HL-60 (cell line): ENCODE measurements around the gene PCDHGA3.
"Not testable (repeated sequence)": the region's sequence is repeated elsewhere in the genome, so short reads cannot be mapped to it uniquely, and the experiment has no call there.

Experiments
- DNase-seq, 2 experiments: peaks; one replicate each; pipeline ENCODE4 v3.0.0-alpha.2; 2010 to 2020; ENCODE audit warnings: low read depth in 1 of 2, low spot score in 1 of 2
- H3K27ac ChIP-seq: fragments of 250-450 bp; sonication (Bioruptor Pico); replicated peaks from 2 replicates; pipeline ENCODE4 v1.5.1; 2020; ENCODE audit warnings: mild to moderate bottlenecking, moderate library complexity
- H3K27me3 ChIP-seq: fragments of 250-450 bp; sonication (Bioruptor Pico); 2 replicates; pipeline ENCODE4 v1.5.1; 2021; ENCODE audit warnings: mild to moderate bottlenecking, moderate library complexity; ENCODE audit not compliant: insufficient read depth, poor library complexity, severe bottlenecking
- H3K4me3 ChIP-seq: replicated peaks from 2 replicates; pipeline ENCODE4 v1.5.1; 2011; ENCODE audit warnings: mild to moderate bottlenecking, control low read depth, low read length; ENCODE audit not compliant: insufficient read depth
- GABPA ChIP-seq: IDR thresholded peaks from 2 replicates; pipeline ENCODE4 v1.6.1; 2012; ENCODE audit warnings: low read depth
- POLR2AphosphoS5 ChIP-seq: IDR thresholded peaks from 2 replicates; pipeline ENCODE4 v1.6.1; 2012; ENCODE audit warnings: low read depth
- SPI1 ChIP-seq: IDR thresholded peaks from 2 replicates; pipeline ENCODE4 v1.6.1; 2012; ENCODE audit warnings: low read depth, mild to moderate bottlenecking, borderline replicate concordance
- TF ChIP-seq, protein P1 (sequence below): IDR thresholded peaks from one replicate; pipeline ENCODE4 v1.5.1; 2011; ENCODE audit warnings: low read length, control low read depth, inconsistent platforms; ENCODE audit not compliant: insufficient read depth
- TF ChIP-seq, protein P2 (sequence below): IDR thresholded peaks from 2 replicates; pipeline ENCODE4 v1.6.1; 2012; ENCODE audit warnings: low read depth; ENCODE audit not compliant: insufficient replicate concordance

PCDHGA3 gene

DNA sequence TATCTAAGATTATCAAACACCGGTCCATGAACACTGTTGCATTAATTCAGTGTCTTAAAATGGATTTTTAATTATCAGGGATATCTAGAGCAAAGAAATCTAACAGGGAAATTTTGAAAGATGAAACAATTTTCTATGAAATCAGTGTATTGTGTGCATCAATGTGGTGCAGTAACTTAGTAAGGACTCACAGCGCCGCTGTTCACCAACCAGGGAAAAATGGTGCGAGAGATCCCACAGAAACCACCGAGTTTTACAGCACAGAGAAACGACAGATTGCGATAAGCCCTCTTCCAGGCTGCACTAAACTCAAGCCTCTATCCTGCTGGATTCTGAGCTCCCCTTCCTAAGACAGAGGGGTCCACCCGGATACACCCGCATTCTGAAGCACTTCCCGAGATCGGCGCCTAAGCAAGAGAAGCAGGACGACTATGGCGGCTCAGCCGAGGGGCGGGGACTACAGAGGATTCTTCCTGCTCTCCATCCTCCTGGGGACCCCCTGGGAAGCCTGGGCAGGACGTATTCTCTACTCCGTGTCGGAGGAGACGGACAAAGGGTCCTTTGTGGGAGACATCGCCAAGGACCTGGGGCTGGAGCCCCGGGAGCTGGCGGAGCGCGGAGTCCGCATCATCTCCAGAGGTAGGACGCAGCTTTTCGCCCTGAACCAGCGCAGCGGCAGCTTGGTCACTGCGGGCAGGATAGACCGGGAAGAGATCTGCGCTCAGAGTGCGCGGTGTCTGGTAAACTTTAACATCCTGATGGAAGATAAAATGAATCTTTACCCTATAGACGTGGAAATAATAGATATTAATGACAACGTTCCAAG is 39.1 kb downstream of the PCDHGA3 start, which contains the start of gene PCDHGA7:
Gene PCDHGA7 (plus strand): TSS at position 274 of the 826 bp plus-strand sequence. CDS start 158 bp downstream, at position 432.
- TF ChIP-seq GABPA = no peak
- TF ChIP-seq, protein P1, sequence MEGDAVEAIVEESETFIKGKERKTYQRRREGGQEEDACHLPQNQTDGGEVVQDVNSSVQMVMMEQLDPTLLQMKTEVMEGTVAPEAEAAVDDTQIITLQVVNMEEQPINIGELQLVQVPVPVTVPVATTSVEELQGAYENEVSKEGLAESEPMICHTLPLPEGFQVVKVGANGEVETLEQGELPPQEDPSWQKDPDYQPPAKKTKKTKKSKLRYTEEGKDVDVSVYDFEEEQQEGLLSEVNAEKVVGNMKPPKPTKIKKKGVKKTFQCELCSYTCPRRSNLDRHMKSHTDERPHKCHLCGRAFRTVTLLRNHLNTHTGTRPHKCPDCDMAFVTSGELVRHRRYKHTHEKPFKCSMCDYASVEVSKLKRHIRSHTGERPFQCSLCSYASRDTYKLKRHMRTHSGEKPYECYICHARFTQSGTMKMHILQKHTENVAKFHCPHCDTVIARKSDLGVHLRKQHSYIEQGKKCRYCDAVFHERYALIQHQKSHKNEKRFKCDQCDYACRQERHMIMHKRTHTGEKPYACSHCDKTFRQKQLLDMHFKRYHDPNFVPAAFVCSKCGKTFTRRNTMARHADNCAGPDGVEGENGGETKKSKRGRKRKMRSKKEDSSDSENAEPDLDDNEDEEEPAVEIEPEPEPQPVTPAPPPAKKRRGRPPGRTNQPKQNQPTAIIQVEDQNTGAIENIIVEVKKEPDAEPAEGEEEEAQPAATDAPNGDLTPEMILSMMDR = peak; percentile 33
- peak in 1 of 2 experiments; percentile 32 for DNase-seq
- Histone ChIP-seq H3K27ac (no peak within 1 kb of the TSS; the same call in 1 of the 2 replicates), H3K4me3 (peak within 1 kb of the TSS; percentile 47), H3K27me3 (no peaks in the 10 kb centered on the region)

DNA sequence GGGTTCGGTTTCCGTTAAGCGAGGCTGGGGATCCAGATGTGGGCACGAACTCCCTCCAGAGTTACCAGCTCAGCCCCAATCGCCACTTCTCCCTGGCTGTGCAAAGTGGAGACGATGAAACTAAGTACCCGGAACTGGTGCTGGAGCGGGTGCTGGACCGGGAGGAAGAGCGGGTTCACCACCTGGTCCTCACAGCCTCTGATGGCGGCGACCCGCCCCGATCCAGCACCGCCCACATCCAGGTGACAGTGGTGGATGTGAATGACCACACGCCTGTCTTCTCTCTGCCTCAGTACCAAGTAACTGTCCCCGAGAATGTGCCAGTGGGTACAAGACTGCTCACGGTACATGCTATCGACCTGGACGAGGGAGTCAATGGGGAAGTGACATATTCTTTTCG is 39.7 kb downstream of the PCDHGA3 start:
- TF ChIP-seq SPI1 (no peak), GABPA (no peak)
- Histone ChIP-seq H3K27ac (no peak overlapping the region), H3K27me3 (no peaks in the 10 kb centered on the region), H3K4me3 (no peak overlapping the region)
- DNase-seq = no peak

DNA sequence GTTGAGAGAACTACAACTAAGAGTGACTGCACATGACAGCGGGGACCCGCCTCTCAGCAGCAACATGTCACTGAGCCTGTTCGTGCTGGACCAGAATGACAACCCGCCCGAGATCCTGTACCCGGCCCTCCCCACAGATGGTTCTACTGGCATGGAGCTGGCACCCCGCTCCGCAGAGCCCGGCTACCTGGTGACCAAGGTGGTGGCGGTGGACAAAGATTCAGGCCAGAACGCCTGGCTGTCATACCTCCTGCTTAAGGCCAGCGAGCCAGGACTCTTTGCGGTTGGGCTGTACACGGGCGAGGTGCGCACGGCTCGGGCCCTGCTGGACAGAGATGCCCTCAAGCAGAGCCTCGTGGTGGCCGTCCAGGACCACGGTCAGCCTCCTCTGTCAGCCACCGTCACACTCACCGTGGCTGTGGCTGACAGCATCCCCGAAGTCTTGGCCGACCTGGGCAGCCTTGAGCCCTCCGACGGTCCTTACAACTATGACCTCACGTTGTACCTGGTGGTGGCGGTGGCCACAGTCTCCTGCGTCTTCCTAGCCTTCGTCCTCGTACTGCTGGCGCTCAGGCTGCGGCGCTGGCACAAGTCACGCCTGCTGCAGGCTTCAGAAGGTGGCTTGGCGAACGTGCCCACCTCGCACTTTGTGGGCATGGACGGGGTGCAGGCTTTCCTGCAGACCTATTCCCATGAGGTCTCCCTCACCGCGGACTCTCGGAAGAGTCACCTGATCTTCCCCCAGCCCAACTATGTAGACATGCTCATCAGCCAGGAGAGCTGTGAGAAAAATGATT is 41.0 kb downstream of the PCDHGA3 start:
- Histone ChIP-seq H3K4me3 (no peak overlapping the region), H3K27me3 (no peaks in the 10 kb centered on the region), H3K27ac (no peak overlapping the region)
- TF ChIP-seq POLR2AphosphoS5 (no peak), SPI1 (no peak), GABPA (no peak)
- TF ChIP-seq, protein P2, sequence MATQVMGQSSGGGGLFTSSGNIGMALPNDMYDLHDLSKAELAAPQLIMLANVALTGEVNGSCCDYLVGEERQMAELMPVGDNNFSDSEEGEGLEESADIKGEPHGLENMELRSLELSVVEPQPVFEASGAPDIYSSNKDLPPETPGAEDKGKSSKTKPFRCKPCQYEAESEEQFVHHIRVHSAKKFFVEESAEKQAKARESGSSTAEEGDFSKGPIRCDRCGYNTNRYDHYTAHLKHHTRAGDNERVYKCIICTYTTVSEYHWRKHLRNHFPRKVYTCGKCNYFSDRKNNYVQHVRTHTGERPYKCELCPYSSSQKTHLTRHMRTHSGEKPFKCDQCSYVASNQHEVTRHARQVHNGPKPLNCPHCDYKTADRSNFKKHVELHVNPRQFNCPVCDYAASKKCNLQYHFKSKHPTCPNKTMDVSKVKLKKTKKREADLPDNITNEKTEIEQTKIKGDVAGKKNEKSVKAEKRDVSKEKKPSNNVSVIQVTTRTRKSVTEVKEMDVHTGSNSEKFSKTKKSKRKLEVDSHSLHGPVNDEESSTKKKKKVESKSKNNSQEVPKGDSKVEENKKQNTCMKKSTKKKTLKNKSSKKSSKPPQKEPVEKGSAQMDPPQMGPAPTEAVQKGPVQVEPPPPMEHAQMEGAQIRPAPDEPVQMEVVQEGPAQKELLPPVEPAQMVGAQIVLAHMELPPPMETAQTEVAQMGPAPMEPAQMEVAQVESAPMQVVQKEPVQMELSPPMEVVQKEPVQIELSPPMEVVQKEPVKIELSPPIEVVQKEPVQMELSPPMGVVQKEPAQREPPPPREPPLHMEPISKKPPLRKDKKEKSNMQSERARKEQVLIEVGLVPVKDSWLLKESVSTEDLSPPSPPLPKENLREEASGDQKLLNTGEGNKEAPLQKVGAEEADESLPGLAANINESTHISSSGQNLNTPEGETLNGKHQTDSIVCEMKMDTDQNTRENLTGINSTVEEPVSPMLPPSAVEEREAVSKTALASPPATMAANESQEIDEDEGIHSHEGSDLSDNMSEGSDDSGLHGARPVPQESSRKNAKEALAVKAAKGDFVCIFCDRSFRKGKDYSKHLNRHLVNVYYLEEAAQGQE = no peak
- TF ChIP-seq, protein P1 = no peak
- no peak for DNase-seq

DNA sequence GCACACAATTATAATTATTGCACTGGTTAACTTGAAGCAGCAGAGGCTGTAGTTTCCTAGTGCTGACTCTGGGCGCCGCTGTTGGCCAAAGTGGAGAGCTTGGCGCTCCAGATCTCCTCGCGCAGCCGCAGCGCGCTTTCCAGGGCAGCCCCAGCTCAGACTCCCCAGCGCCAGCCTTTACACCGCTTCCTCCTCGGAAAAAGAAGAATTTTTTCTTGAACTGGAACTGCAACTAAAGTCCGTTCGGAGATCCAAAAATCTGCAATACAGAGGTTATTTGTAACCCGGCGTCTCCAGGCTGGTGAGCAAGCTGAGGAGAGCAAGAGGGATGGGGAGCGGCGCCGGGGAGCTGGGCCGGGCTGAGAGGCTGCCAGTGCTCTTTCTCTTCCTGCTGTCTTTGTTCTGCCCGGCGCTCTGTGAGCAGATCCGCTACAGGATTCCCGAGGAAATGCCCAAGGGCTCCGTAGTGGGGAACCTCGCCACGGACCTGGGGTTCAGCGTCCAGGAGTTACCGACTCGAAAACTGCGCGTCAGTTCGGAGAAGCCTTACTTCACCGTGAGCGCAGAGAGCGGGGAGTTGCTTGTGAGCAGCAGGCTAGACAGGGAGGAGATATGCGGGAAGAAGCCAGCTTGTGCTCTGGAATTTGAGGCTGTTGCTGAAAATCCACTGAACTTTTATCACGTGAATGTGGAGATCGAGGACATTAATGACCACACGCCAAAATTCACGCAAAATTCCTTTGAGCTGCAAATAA is 44.1 kb downstream of the PCDHGA3 start, which contains the start of gene PCDHGB4:
Gene PCDHGB4 (plus strand): TSS at position 142 of the 755 bp plus-strand sequence. CDS start 187 bp downstream, at position 329.
- H3K27ac ChIP-seq, H3K27me3 ChIP-seq: not testable (repeated sequence)
- H3K4me3 ChIP-seq = peak within 1 kb of the TSS; percentile 37
- TF ChIP-seq, protein P1 = peak; percentile 38
- peak in 1 of 2 experiments; percentile 65 for DNase-seq
